ENCODE measurements around the gene CTSO.

- no peak for TF ChIP-seq POU6F1 (CRISPR knock-in tag; IDR thresholded peaks at IDR 0.05; ENCODE audit: borderline replicate concordance, low read depth)
- TF ChIP-seq ESRRG (CRISPR knock-in tag; IDR thresholded peaks at IDR 0.05) = no peak
- TF ChIP-seq ARNTL (CRISPR knock-in tag; IDR thresholded peaks at IDR 0.05; ENCODE audit: borderline replicate concordance, low read depth) = no peak
- no peak for TF ChIP-seq ZC3H10 (CRISPR knock-in tag; IDR thresholded peaks at IDR 0.05)
- TF ChIP-seq RARB (CRISPR knock-in tag; IDR thresholded peaks at IDR 0.05) = no peak
- no peak for TF ChIP-seq CREB5 (CRISPR knock-in tag; IDR thresholded peaks at IDR 0.05; ENCODE audit: low read depth)
- TF ChIP-seq ISL1 (CRISPR knock-in tag; IDR thresholded peaks at IDR 0.05) = no peak
- TF ChIP-seq TCF4 (CRISPR knock-in tag; IDR thresholded peaks at IDR 0.05; ENCODE audit: borderline replicate concordance) = no peak
- no peak for TF ChIP-seq ZNF70 (CRISPR knock-in tag; IDR thresholded peaks at IDR 0.05)
- no peak for TF ChIP-seq BACH2 (CRISPR knock-in tag; IDR thresholded peaks at IDR 0.05; ENCODE audit: borderline replicate concordance)
- no peak for TF ChIP-seq ZNF8 (CRISPR knock-in tag; IDR thresholded peaks at IDR 0.05)
- TF ChIP-seq PATZ1 (CRISPR knock-in tag; IDR thresholded peaks at IDR 0.05; ENCODE audit: borderline replicate concordance) = no peak
- TF ChIP-seq OSR1 (CRISPR knock-in tag; IDR thresholded peaks at IDR 0.05) = no peak
Measured at GRCh38 chr4:156000491-156000890, 46.8 kb upstream of the CTSO start.

All from SK-N-SH treated with all-trans-retinoic acid at 6 μM for 48 hours (cell line).